GM12878 (cell line): Measurements from ENCODE around the gene TECTB. TPM values are rescaled to one million over a fixed set of nuclear protein-coding genes. Genes with fewer than 3 reads are reported as not detected.

Experiments
- ATAC-seq: fragments of 200-7000 bp; cut with Tn5 transposase; 3 replicates; pipeline ENCODE4 v1.9.1; 2020; ENCODE audit warnings: mild to moderate bottlenecking, moderate library complexity
- BruUV-seq: library from RNA; stranded (reverse); fragments of 400-500 nt; replicated peaks from 2 replicates; lab custom pipeline; 2021; lab: Mats Ljungman, UMichigan
- CTCF ChIA-PET: fragments of 300-600 bp; sonication (Branson Sonifier 250); formaldehyde crosslinking; extraction: SDS; loops from one replicate; lab custom pipeline; 2021; ENCODE audit warnings: inconsistent platforms; lab: Yijun Ruan, JAX
- POLR2A ChIA-PET: fragments of 350-600 bp; formaldehyde crosslinking; extraction: SDS; loops from one replicate; lab custom pipeline; 2021; ENCODE audit warnings: inconsistent platforms; lab: Charles Lee
- RAD21 ChIA-PET: fragments of 300-600 bp; sonication (Branson Sonifier 250); formaldehyde crosslinking; loops from one replicate; lab custom pipeline; 2023; ENCODE audit warnings: antibody characterized with exemption; ENCODE audit not compliant: unreplicated experiment; lab: Charles Lee
- SMC1A ChIA-PET: fragments of 300-600 bp; sonication (Branson Sonifier 250); formaldehyde crosslinking; loops from one replicate; lab custom pipeline; 2023; ENCODE audit not compliant: unreplicated experiment, uncharacterized antibody; lab: Charles Lee
- DNase-seq: peaks from one replicate; pipeline ENCODE4 v3.0.0-alpha.2; 2011; ENCODE audit warnings: low read depth, low spot score
- FAIRE-seq: peaks from 3 replicates; lab custom pipeline; 2011; peaks lifted over from hg19 to GRCh38; lab: Jason Lieb, UNC
- H2AFZ ChIP-seq: 2 replicates; pipeline ENCODE4 v1.6.0; 2011; ENCODE audit warnings: low read depth, low read length, control low read depth; ENCODE audit not compliant: control insufficient read depth
- H3K27ac ChIP-seq: 2 replicates; pipeline ENCODE4 v1.5.1; 2011; ENCODE audit warnings: control low read depth; ENCODE audit not compliant: control insufficient read depth, insufficient read depth
- H3K27me3 ChIP-seq, 2 experiments: replicated peaks in 1 of 2; 2 replicates each; pipeline versions ENCODE4 v1.6.0 to v1.6.1; 2011; ENCODE audit warnings: low read length in 1 of 2; ENCODE audit not compliant: control insufficient read depth in 2 of 2, insufficient read depth in 2 of 2
- H3K36me3 ChIP-seq, 2 experiments: 2 replicates each; pipeline ENCODE4 v1.5.1; 2011; ENCODE audit warnings: low read length in 1 of 2; ENCODE audit not compliant: control insufficient read depth in 2 of 2, insufficient read depth in 2 of 2
- H3K4me1 ChIP-seq: 2 replicates; pipeline ENCODE4 v1.6.1; 2011; ENCODE audit warnings: mild to moderate bottlenecking, low read length, moderate library complexity, mixed read lengths; ENCODE audit not compliant: control insufficient read depth, insufficient read depth
- H3K4me2 ChIP-seq: 2 replicates; pipeline ENCODE4 v1.6.0; 2011; ENCODE audit warnings: control low read depth; ENCODE audit not compliant: control insufficient read depth, insufficient read depth
- H3K4me3 ChIP-seq: fragments of 200-600 bp; sonication (generic); 2 replicates; pipeline ENCODE4 v1.5.1; 2016
- H3K79me2 ChIP-seq: 2 replicates; pipeline ENCODE4 v1.6.0; 2011; ENCODE audit warnings: low read length; ENCODE audit not compliant: control insufficient read depth, insufficient read depth
- H3K9ac ChIP-seq: 2 replicates; pipeline ENCODE4 v1.8.0; 2011; ENCODE audit warnings: low read length, control low read depth, mixed read lengths; ENCODE audit not compliant: control insufficient read depth, insufficient read depth
- H3K9me3 ChIP-seq: replicated peaks from 3 replicates; pipeline ENCODE4 v1.5.1; 2011; ENCODE audit warnings: mild to moderate bottlenecking, low read length; ENCODE audit not compliant: control insufficient read depth, insufficient read depth
- H4K20me1 ChIP-seq: 2 replicates; pipeline ENCODE4 v1.6.0; 2011; ENCODE audit not compliant: control insufficient read depth, insufficient read depth
- BCL3 ChIP-seq: IDR thresholded peaks from 2 replicates; pipeline ENCODE4 v1.6.1; 2011; ENCODE audit warnings: borderline replicate concordance, low read depth, mild to moderate bottlenecking, moderate library complexity, low read length; ENCODE audit not compliant: insufficient read depth, poor library complexity, severe bottlenecking
- CBX3 ChIP-seq: fragments of 200-600 bp; sonication (generic); IDR thresholded peaks from 2 replicates; pipeline ENCODE4 v1.6.1; 2016; ENCODE audit warnings: low read depth, borderline replicate concordance
- CHD2 ChIP-seq: IDR thresholded peaks from 2 replicates; pipeline ENCODE4 v1.6.1; 2011; ENCODE audit warnings: low read depth, low read length, improper control_type of control experiment, borderline replicate concordance
- CHD4 ChIP-seq: fragments of 200-600 bp; sonication (generic); IDR thresholded peaks from 2 replicates; pipeline ENCODE4 v1.6.1; 2016; ENCODE audit warnings: mild to moderate bottlenecking
- ELK1 ChIP-seq: IDR thresholded peaks from 2 replicates; pipeline ENCODE4 v1.6.1; 2012; ENCODE audit warnings: low read depth, low read length, improper control_type of control experiment
- HDAC6 ChIP-seq: fragments of 200-600 bp; sonication (generic); IDR thresholded peaks from one replicate; pipeline ENCODE4 v1.8.0; 2017; ENCODE audit warnings: antibody characterized with exemption; ENCODE audit not compliant: unreplicated experiment
- KAT2A ChIP-seq: conservative IDR thresholded peaks from 2 replicates; pipeline ENCODE4 v1.6.1; 2011; ENCODE audit warnings: low read depth, low read length; ENCODE audit not compliant: control insufficient read depth
- MEF2B ChIP-seq: fragments of 450-650 bp; IDR thresholded peaks from 2 replicates; pipeline ENCODE4 v1.6.1; 2018; ENCODE audit warnings: mild to moderate bottlenecking, moderate library complexity; ENCODE audit not compliant: partially characterized antibody, poor library complexity, severe bottlenecking
- NR2F1 ChIP-seq: fragments of 450-650 bp; conservative IDR thresholded peaks from 2 replicates; pipeline ENCODE4 v1.6.1; 2017; ENCODE audit warnings: mild to moderate bottlenecking
- RAD21 ChIP-seq: IDR thresholded peaks from 2 replicates; pipeline ENCODE4 v1.6.1; 2011; ENCODE audit warnings: mild to moderate bottlenecking, low read depth, low read length, moderate library complexity; ENCODE audit not compliant: insufficient read depth
- RUNX3 ChIP-seq: IDR thresholded peaks from 2 replicates; pipeline ENCODE4 v1.6.1; 2012; ENCODE audit warnings: low read length, inconsistent platforms
- ZSCAN29 ChIP-seq: fragments of 450-650 bp; IDR thresholded peaks from 2 replicates; pipeline ENCODE4 v1.6.1; 2017; ENCODE audit warnings: mild to moderate bottlenecking, moderate library complexity
- WGBS: methylation state at CpG from one replicate; pipeline ENCODE4 v1.1.6; 2016; ENCODE audit warnings: low lambda C conversion rate; ENCODE audit not compliant: insufficient replicate concordance, insufficient coverage; ENCODE audit errors: missing lambda C conversion rate; 5-methylcytosine and 5-hydroxymethylcytosine counted together
- in situ Hi-C: fragments of 300-500 bp; cut with MboI; formaldehyde crosslinking; loops from 9 replicates; pipeline ENCODE4 v1.14.3; 2018; ENCODE audit warnings: mixed read lengths
- intact Hi-C: fragments of 100-400 bp; cut with micrococcal nuclease; formaldehyde crosslinking; loops from one replicate; pipeline ENCODE4 v1.14.2; 2022; ENCODE audit not compliant: unreplicated experiment
- polyA plus RNA-seq, 11 experiments: library from polyadenylated mRNA; depleted of rRNA in 4 of 11; unstranded in 6 of 11; stranded (reverse) in 5 of 11; fragments of >200 nt; fragmentation: Nextera tagmentation in 4 of 11; fragmentation: Illumina TruSeq in 1 of 11; extraction: Ambion mirVana in 4 of 11; extraction: Trizol in 1 of 11; gene quantifications; 1 replicate in 1 of 11; 2 replicates in 10 of 11; pipeline versions ENCODE4 v1.2.1 to v1.2.3, GENCODE V29; 2011 to 2016; ENCODE audit warnings: inconsistent platforms in 2 of 11, missing spikeins in 2 of 11, low read depth in 1 of 11
- total RNA-seq, 4 experiments: library from RNA; depleted of rRNA in 3 of 4; stranded (reverse); fragments of >200 nt in 3 of 4; fragmentation: Illumina TruSeq in 1 of 4; extraction: Trizol in 1 of 4; gene quantifications; 2 replicates each; pipeline versions ENCODE4 v1.2.1 to v1.2.3, GENCODE V29; 2013 to 2021
- TF ChIP-seq, protein P1 (sequence below): IDR thresholded peaks from 2 replicates; pipeline ENCODE4 v1.6.1; 2011; ENCODE audit warnings: mild to moderate bottlenecking, low read depth, low read length, moderate library complexity; ENCODE audit not compliant: insufficient replicate concordance
- TF ChIP-seq, protein P2 (sequence below): IDR thresholded peaks from 2 replicates; pipeline ENCODE4 v1.6.1; 2012; ENCODE audit warnings: mild to moderate bottlenecking, low read depth, low read length
- TF ChIP-seq, protein P3 (sequence below): fragments of 450-650 bp; IDR thresholded peaks from 2 replicates; pipeline ENCODE4 v1.6.1; 2016; ENCODE audit warnings: mild to moderate bottlenecking

Gene TECTB
- total and polyA plus RNA-seq, 10 of the 15 experiments (the other 5 are each of a cell fraction or from before 2014, with no cell fraction given), result not detected

DNA sequence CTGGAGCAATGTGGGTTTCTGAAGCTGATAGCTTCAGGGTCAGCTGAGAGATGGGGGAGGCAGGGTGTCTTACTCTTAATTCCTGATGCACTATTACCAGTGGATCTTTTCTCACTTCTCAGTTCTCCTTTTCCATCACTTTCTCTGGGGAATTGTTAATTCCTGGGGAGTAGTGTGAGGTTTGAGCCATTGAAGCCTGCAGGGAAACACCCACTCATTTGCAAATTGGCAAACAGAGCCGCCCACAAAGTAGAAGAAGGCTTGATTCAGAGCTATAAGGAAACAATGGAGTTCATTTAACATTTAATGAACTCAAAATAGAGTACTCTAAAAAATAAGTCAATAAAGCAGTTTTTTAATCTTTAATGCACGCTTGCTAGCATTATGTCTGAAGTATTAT lies 4.3 kb upstream of the TECTB start (continued):
- TF ChIP-seq CHD2, result no peak
- no peak for TF ChIP-seq RAD21
- TF ChIP-seq ZSCAN29, result no peak
- TF ChIP-seq, protein P1, sequence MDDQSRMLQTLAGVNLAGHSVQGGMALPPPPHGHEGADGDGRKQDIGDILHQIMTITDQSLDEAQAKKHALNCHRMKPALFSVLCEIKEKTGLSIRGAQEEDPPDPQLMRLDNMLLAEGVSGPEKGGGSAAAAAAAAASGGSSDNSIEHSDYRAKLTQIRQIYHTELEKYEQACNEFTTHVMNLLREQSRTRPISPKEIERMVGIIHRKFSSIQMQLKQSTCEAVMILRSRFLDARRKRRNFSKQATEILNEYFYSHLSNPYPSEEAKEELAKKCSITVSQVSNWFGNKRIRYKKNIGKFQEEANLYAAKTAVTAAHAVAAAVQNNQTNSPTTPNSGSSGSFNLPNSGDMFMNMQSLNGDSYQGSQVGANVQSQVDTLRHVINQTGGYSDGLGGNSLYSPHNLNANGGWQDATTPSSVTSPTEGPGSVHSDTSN, result no peak

DNA sequence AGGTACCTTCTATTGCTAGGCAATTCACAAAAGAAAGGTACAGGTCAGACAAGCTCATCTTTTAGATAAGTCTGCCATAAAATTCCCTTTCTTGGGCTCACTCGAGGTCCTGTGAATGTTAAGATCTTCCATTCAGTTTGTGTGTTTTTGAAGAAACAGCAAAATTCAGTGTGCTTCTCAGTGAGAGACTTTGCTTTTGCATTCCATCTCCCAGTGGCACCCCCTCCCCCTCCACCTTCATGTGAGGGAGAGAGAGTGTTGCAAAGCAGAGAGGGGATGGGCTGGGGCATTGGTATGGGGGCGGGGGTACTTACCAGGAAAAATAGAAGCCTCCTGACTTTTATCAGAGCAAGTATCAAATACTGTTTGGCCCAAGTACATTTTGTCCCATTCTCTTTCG lies 3.8 kb upstream of the TECTB start:
- in situ Hi-C loops, result no loop called here
- Histone ChIP-seq H3K4me1 (no peaks in the 10 kb centered on the region), H3K27me3 (no peaks in the 10 kb centered on the region; a peak in 1 of 4 replicates), H3K4me2 (no peak overlapping the region), H3K4me3 (no peak overlapping the region), H3K79me2 (no peaks in the 10 kb centered on the region), H3K9me3 (no peaks in the 10 kb centered on the region), H2AFZ (no peak overlapping the region), H3K9ac (no peak overlapping the region), H3K27ac (no peak overlapping the region), H4K20me1 (no peaks in the 10 kb centered on the region; the same call in 1 of the 2 replicates), H3K36me3 (no peaks in the 10 kb centered on the region)
- FAIRE-seq (no peak), DNase-seq (no peak), ATAC-seq (no peak)
- intact Hi-C loops, result no loop called here
- ChIA-PET POLR2A (no interaction called here), RAD21 (no interaction called here), CTCF (no interaction called here), SMC1A (no interaction called here)
- 0% methylated on average over 3 of the region's 3 CpGs for WGBS
- no TSS peak for BruUV-seq
- TF ChIP-seq CBX3, result no peak
- TF ChIP-seq CHD4, result no peak
- no peak for TF ChIP-seq KAT2A
- TF ChIP-seq BCL3, result no peak
- TF ChIP-seq, protein P2, sequence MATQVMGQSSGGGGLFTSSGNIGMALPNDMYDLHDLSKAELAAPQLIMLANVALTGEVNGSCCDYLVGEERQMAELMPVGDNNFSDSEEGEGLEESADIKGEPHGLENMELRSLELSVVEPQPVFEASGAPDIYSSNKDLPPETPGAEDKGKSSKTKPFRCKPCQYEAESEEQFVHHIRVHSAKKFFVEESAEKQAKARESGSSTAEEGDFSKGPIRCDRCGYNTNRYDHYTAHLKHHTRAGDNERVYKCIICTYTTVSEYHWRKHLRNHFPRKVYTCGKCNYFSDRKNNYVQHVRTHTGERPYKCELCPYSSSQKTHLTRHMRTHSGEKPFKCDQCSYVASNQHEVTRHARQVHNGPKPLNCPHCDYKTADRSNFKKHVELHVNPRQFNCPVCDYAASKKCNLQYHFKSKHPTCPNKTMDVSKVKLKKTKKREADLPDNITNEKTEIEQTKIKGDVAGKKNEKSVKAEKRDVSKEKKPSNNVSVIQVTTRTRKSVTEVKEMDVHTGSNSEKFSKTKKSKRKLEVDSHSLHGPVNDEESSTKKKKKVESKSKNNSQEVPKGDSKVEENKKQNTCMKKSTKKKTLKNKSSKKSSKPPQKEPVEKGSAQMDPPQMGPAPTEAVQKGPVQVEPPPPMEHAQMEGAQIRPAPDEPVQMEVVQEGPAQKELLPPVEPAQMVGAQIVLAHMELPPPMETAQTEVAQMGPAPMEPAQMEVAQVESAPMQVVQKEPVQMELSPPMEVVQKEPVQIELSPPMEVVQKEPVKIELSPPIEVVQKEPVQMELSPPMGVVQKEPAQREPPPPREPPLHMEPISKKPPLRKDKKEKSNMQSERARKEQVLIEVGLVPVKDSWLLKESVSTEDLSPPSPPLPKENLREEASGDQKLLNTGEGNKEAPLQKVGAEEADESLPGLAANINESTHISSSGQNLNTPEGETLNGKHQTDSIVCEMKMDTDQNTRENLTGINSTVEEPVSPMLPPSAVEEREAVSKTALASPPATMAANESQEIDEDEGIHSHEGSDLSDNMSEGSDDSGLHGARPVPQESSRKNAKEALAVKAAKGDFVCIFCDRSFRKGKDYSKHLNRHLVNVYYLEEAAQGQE, result no peak
- TF ChIP-seq ELK1, result no peak
- no peak for TF ChIP-seq MEF2B
- TF ChIP-seq RUNX3, result no peak
- TF ChIP-seq, protein P3, sequence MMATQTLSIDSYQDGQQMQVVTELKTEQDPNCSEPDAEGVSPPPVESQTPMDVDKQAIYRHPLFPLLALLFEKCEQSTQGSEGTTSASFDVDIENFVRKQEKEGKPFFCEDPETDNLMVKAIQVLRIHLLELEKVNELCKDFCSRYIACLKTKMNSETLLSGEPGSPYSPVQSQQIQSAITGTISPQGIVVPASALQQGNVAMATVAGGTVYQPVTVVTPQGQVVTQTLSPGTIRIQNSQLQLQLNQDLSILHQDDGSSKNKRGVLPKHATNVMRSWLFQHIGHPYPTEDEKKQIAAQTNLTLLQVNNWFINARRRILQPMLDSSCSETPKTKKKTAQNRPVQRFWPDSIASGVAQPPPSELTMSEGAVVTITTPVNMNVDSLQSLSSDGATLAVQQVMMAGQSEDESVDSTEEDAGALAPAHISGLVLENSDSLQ, result no peak
- TF ChIP-seq HDAC6, result no peak
- no peak for TF ChIP-seq NR2F1
